HEK293 (cell line): ENCODE results near the gene NFIB.

ENCODE experiments used
- GLIS2 ChIP-seq: fragments of 450-650 bp; formaldehyde crosslinking; IDR thresholded peaks from 2 replicates; pipeline ENCODE4 v1.5.1; 2016; ENCODE audit warnings: missing biosample characterization, missing genetic modification characterization
- HOXC10 ChIP-seq: sonication (generic); formaldehyde crosslinking; IDR thresholded peaks from 2 replicates; pipeline ENCODE4 v1.8.1; 2023; ENCODE audit warnings: mild to moderate bottlenecking, missing genetic modification reagents
- KLF8 ChIP-seq: fragments of 450-650 bp; formaldehyde crosslinking; IDR thresholded peaks from 2 replicates; pipeline ENCODE4 v1.5.1; 2016; ENCODE audit warnings: missing biosample characterization, missing genetic modification characterization
- KLF9 ChIP-seq: fragments of 450-650 bp; formaldehyde crosslinking; IDR thresholded peaks from 2 replicates; pipeline ENCODE4 v1.5.1; 2016; ENCODE audit warnings: missing biosample characterization, missing genetic modification characterization, low read depth
- PRDM1 ChIP-seq: fragments of 450-650 bp; formaldehyde crosslinking; IDR thresholded peaks from 2 replicates; pipeline ENCODE4; 2016; ENCODE audit warnings: missing biosample characterization, missing genetic modification characterization
- SALL2 ChIP-seq: fragments of 450-650 bp; formaldehyde crosslinking; IDR thresholded peaks from 2 replicates; pipeline ENCODE4 v1.5.0; 2017; ENCODE audit warnings: missing biosample characterization, mild to moderate bottlenecking, missing genetic modification characterization, borderline replicate concordance
- ZBTB44 ChIP-seq: fragments of 450-650 bp; IDR thresholded peaks from 2 replicates; pipeline ENCODE4 v1.5.1; 2018; ENCODE audit warnings: missing biosample characterization, mild to moderate bottlenecking, missing genetic modification characterization
- ZBTB7A ChIP-seq: fragments of 450-650 bp; formaldehyde crosslinking; IDR thresholded peaks from 2 replicates; pipeline ENCODE4 v1.5.1; 2016; ENCODE audit warnings: low read depth, missing biosample characterization, missing genetic modification characterization
- ZFP37 ChIP-seq: fragments of 450-650 bp; formaldehyde crosslinking; IDR thresholded peaks from 2 replicates; pipeline ENCODE4 v1.5.1; 2016; ENCODE audit warnings: missing biosample characterization, missing genetic modification characterization
- ZNF16 ChIP-seq: fragments of 450-650 bp; formaldehyde crosslinking; IDR thresholded peaks from 2 replicates; pipeline ENCODE4 v1.5.1; 2016; ENCODE audit warnings: low read depth, missing biosample characterization, missing genetic modification characterization
- ZNF2 ChIP-seq: fragments of 450-650 bp; formaldehyde crosslinking; IDR thresholded peaks from 2 replicates; pipeline ENCODE4 v1.5.1; 2016; ENCODE audit warnings: missing biosample characterization, missing genetic modification characterization
- ZNF202 ChIP-seq: fragments of 450-650 bp; formaldehyde crosslinking; IDR thresholded peaks from 2 replicates; pipeline ENCODE4 v1.5.1; 2016; ENCODE audit warnings: missing biosample characterization, missing genetic modification characterization, borderline replicate concordance
- ZNF324 ChIP-seq: fragments of 450-650 bp; formaldehyde crosslinking; IDR thresholded peaks from 2 replicates; pipeline ENCODE4 v1.5.1; 2016; ENCODE audit warnings: missing biosample characterization, missing genetic modification characterization
- ZNF341 ChIP-seq: fragments of 450-650 bp; formaldehyde crosslinking; IDR thresholded peaks from 2 replicates; pipeline ENCODE4; 2016; ENCODE audit warnings: low read depth, missing biosample characterization, missing genetic modification characterization
- ZNF354C ChIP-seq: fragments of 450-650 bp; formaldehyde crosslinking; IDR thresholded peaks from 2 replicates; pipeline ENCODE4 v1.5.1; 2016; ENCODE audit warnings: missing biosample characterization, missing genetic modification characterization, low read depth, borderline replicate concordance
- ZNF449 ChIP-seq: fragments of 450-650 bp; formaldehyde crosslinking; IDR thresholded peaks from 2 replicates; pipeline ENCODE4 v1.5.1; 2017; ENCODE audit warnings: missing biosample characterization, mild to moderate bottlenecking, missing genetic modification characterization, moderate library complexity
- ZNF571 ChIP-seq: fragments of 450-650 bp; formaldehyde crosslinking; IDR thresholded peaks from 2 replicates; pipeline ENCODE4 v1.5.0; 2017; ENCODE audit warnings: missing biosample characterization, missing genetic modification characterization
- ZNF707 ChIP-seq: fragments of 450-650 bp; formaldehyde crosslinking; IDR thresholded peaks from 2 replicates; pipeline ENCODE4 v1.5.1; 2016; ENCODE audit warnings: missing biosample characterization, missing genetic modification characterization
- TF ChIP-seq, protein P1 (sequence below): fragments of 450-650 bp; formaldehyde crosslinking; conservative IDR thresholded peaks from 2 replicates; pipeline ENCODE4 v1.5.1; 2016; ENCODE audit warnings: low read depth, missing biosample characterization, missing genetic modification characterization
- TF ChIP-seq, protein P2 (sequence below): fragments of 450-650 bp; formaldehyde crosslinking; IDR thresholded peaks from 2 replicates; pipeline ENCODE4 v1.5.1; 2017; ENCODE audit warnings: missing biosample characterization, missing genetic modification characterization
- TF ChIP-seq, protein P3 (sequence below): sonication (generic); formaldehyde crosslinking; IDR thresholded peaks from 2 replicates; pipeline ENCODE4 v1.8.1; 2022; ENCODE audit warnings: mild to moderate bottlenecking, moderate library complexity, missing genetic modification reagents
- TF ChIP-seq, protein P4 (sequence below): fragments of 450-650 bp; formaldehyde crosslinking; IDR thresholded peaks from 2 replicates; pipeline ENCODE4 v1.5.1; 2016; ENCODE audit warnings: missing biosample characterization, missing genetic modification characterization, borderline replicate concordance

The NFIB gene

GRCh38 chr9:14314929-14315874 lies 1.3 kb upstream of the NFIB start (continued):
- TF ChIP-seq, protein P1, sequence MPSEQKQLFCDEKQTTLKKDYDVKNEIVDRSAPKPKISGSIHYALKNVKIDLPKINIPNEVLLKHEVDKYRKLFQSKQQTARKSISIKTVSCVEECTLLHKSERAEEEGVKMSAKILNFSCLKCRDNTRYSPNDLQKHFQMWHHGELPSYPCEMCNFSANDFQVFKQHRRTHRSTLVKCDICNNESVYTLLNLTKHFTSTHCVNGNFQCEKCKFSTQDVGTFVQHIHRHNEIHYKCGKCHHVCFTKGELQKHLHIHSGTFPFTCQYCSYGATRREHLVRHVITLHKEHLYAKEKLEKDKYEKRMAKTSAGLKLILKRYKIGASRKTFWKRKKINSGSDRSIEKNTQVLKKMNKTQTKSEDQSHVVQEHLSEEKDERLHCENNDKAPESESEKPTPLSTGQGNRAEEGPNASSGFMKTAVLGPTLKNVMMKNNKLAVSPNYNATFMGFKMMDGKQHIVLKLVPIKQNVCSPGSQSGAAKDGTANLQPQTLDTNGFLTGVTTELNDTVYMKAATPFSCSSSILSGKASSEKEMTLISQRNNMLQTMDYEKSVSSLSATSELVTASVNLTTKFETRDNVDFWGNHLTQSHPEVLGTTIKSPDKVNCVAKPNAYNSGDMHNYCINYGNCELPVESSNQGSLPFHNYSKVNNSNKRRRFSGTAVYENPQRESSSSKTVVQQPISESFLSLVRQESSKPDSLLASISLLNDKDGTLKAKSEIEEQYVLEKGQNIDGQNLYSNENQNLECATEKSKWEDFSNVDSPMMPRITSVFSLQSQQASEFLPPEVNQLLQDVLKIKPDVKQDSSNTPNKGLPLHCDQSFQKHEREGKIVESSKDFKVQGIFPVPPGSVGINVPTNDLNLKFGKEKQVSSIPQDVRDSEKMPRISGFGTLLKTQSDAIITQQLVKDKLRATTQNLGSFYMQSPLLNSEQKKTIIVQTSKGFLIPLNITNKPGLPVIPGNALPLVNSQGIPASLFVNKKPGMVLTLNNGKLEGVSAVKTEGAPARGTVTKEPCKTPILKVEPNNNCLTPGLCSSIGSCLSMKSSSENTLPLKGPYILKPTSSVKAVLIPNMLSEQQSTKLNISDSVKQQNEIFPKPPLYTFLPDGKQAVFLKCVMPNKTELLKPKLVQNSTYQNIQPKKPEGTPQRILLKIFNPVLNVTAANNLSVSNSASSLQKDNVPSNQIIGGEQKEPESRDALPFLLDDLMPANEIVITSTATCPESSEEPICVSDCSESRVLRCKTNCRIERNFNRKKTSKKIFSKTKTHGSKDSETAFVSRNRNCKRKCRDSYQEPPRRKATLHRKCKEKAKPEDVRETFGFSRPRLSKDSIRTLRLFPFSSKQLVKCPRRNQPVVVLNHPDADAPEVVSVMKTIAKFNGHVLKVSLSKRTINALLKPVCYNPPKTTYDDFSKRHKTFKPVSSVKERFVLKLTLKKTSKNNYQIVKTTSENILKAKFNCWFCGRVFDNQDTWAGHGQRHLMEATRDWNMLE (tag by site-specific recombination) = no peak
- 0 out of 2 replicates have a peak, but pooled peaks have one; percentile 74 for TF ChIP-seq HOXC10
- TF ChIP-seq ZNF202 (tag by site-specific recombination) = no peak
- peak; percentile 50; the same call in 1 of the 2 replicates for TF ChIP-seq ZBTB44 (tag by site-specific recombination)
- TF ChIP-seq ZNF16 (tag by site-specific recombination) = no peak
- no peak for TF ChIP-seq ZNF707
- no peak for TF ChIP-seq ZBTB7A (tag by site-specific recombination)
- TF ChIP-seq SALL2 (tag by site-specific recombination) = no peak
- TF ChIP-seq ZFP37 (tag by site-specific recombination) = no peak
- TF ChIP-seq, protein P2, sequence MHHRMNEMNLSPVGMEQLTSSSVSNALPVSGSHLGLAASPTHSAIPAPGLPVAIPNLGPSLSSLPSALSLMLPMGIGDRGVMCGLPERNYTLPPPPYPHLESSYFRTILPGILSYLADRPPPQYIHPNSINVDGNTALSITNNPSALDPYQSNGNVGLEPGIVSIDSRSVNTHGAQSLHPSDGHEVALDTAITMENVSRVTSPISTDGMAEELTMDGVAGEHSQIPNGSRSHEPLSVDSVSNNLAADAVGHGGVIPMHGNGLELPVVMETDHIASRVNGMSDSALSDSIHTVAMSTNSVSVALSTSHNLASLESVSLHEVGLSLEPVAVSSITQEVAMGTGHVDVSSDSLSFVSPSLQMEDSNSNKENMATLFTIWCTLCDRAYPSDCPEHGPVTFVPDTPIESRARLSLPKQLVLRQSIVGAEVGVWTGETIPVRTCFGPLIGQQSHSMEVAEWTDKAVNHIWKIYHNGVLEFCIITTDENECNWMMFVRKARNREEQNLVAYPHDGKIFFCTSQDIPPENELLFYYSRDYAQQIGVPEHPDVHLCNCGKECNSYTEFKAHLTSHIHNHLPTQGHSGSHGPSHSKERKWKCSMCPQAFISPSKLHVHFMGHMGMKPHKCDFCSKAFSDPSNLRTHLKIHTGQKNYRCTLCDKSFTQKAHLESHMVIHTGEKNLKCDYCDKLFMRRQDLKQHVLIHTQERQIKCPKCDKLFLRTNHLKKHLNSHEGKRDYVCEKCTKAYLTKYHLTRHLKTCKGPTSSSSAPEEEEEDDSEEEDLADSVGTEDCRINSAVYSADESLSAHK = no peak
- TF ChIP-seq, protein P3, sequence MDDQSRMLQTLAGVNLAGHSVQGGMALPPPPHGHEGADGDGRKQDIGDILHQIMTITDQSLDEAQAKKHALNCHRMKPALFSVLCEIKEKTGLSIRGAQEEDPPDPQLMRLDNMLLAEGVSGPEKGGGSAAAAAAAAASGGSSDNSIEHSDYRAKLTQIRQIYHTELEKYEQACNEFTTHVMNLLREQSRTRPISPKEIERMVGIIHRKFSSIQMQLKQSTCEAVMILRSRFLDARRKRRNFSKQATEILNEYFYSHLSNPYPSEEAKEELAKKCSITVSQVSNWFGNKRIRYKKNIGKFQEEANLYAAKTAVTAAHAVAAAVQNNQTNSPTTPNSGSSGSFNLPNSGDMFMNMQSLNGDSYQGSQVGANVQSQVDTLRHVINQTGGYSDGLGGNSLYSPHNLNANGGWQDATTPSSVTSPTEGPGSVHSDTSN = peak; percentile 42; the same call in 1 of the 2 replicates
- TF ChIP-seq KLF8 = peak; percentile 55
- TF ChIP-seq ZNF571 = no peak
- TF ChIP-seq ZNF449 (tag by site-specific recombination) = 0 out of 2 replicates have a peak, but pooled peaks have one; percentile 13
- TF ChIP-seq PRDM1 (tag by site-specific recombination) = no peak
- no peak for TF ChIP-seq ZNF354C
- peak; percentile 45; the same call in 1 of the 2 replicates for TF ChIP-seq KLF9
- TF ChIP-seq, protein P4, sequence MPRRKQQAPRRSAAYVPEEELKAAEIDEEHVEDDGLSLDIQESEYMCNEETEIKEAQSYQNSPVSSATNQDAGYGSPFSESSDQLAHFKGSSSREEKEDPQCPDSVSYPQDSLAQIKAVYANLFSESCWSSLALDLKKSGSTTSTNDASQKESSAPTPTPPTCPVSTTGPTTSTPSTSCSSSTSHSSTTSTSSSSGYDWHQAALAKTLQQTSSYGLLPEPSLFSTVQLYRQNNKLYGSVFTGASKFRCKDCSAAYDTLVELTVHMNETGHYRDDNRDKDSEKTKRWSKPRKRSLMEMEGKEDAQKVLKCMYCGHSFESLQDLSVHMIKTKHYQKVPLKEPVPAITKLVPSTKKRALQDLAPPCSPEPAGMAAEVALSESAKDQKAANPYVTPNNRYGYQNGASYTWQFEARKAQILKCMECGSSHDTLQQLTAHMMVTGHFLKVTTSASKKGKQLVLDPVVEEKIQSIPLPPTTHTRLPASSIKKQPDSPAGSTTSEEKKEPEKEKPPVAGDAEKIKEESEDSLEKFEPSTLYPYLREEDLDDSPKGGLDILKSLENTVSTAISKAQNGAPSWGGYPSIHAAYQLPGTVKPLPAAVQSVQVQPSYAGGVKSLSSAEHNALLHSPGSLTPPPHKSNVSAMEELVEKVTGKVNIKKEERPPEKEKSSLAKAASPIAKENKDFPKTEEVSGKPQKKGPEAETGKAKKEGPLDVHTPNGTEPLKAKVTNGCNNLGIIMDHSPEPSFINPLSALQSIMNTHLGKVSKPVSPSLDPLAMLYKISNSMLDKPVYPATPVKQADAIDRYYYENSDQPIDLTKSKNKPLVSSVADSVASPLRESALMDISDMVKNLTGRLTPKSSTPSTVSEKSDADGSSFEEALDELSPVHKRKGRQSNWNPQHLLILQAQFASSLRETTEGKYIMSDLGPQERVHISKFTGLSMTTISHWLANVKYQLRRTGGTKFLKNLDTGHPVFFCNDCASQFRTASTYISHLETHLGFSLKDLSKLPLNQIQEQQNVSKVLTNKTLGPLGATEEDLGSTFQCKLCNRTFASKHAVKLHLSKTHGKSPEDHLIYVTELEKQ (tag by site-specific recombination) = no peak
- no peak for TF ChIP-seq ZNF324 (tag by site-specific recombination)
- TF ChIP-seq ZNF341 (tag by site-specific recombination) = peak; percentile 9; the same call in 1 of the 2 replicates
- TF ChIP-seq ZNF2 (tag by site-specific recombination) = 0 out of 2 replicates have a peak, but pooled peaks have one; percentile 1
- TF ChIP-seq GLIS2 (tag by site-specific recombination) = peak; percentile 58
